Caco-2 (cell line): ENCODE measurements around the gene PPCS. TPM values are rescaled to one million over a fixed set of nuclear protein-coding genes. Genes with fewer than 3 reads are reported as not detected.

Experiments used
- BruUV-seq: library from RNA; stranded (reverse); fragments of 400-500 nt; replicated peaks from 2 replicates; lab custom pipeline; 2021; lab: Mats Ljungman, UMichigan
- CTCF ChIA-PET: fragments of 300-600 bp; sonication (Branson Sonifier 250); formaldehyde crosslinking; loops from one replicate; lab custom pipeline; 2022; ENCODE audit warnings: antibody characterized with exemption; lab: Charles Lee
- POLR2A ChIA-PET: fragments of 300-600 bp; sonication (Branson Sonifier 250); formaldehyde crosslinking; loops from one replicate; lab custom pipeline; 2022; ENCODE audit warnings: antibody characterized with exemption; lab: Charles Lee
- DNase-seq, 2 experiments: peaks; one replicate each; pipeline versions ENCODE4 v3.0.0 to v3.0.0-alpha.2; 2020 to 2022
- H3K27me3 ChIP-seq: replicated peaks from 2 replicates; pipeline ENCODE4 v1.6.0; 2011; ENCODE audit warnings: low read length; ENCODE audit not compliant: control insufficient read depth, insufficient read depth
- H3K36me3 ChIP-seq: 2 replicates; pipeline ENCODE4 v1.5.1; 2011; ENCODE audit warnings: low read length; ENCODE audit not compliant: control insufficient read depth, insufficient read depth
- H3K4me1 ChIP-seq: fragments of 250-450 bp; sonication (Bioruptor Pico); 2 replicates; pipeline ENCODE4 v1.5.1; 2020; ENCODE audit warnings: mild to moderate bottlenecking
- H3K4me3 ChIP-seq: 2 replicates; pipeline ENCODE4 v1.5.1; 2011; ENCODE audit warnings: low read depth, mild to moderate bottlenecking, control low read depth, low read length
- H3K9me3 ChIP-seq: fragments of 250-450 bp; sonication (Bioruptor Pico); 2 replicates; pipeline ENCODE4 v1.5.1; 2020; ENCODE audit warnings: mild to moderate bottlenecking, moderate library complexity
- H3K27ac Mint-ChIP-seq: one replicate; pipeline ENCODE4 v1.8.0; 2022; ENCODE audit warnings: mixed read lengths; ENCODE audit not compliant: unreplicated experiment
- H3K27me3 Mint-ChIP-seq: one replicate; pipeline ENCODE4 v1.8.0; 2022; ENCODE audit warnings: mixed read lengths; ENCODE audit not compliant: insufficient read depth, unreplicated experiment
- H3K36me3 Mint-ChIP-seq: one replicate; pipeline ENCODE4 v1.8.0; 2022; ENCODE audit warnings: mild to moderate bottlenecking, mixed read lengths; ENCODE audit not compliant: insufficient read depth, unreplicated experiment
- H3K4me1 Mint-ChIP-seq: one replicate; pipeline ENCODE4 v1.8.0; 2022; ENCODE audit warnings: low read depth, mixed read lengths; ENCODE audit not compliant: unreplicated experiment
- H3K4me3 Mint-ChIP-seq: one replicate; pipeline ENCODE4 v1.8.0; 2022; ENCODE audit warnings: mild to moderate bottlenecking, moderate library complexity, mixed read lengths; ENCODE audit not compliant: unreplicated experiment
- H3K9me3 Mint-ChIP-seq: one replicate; pipeline ENCODE4 v1.8.0; 2022; ENCODE audit warnings: mixed read lengths; ENCODE audit not compliant: unreplicated experiment
- intact Hi-C: fragments of 100-400 bp; cut with micrococcal nuclease; formaldehyde crosslinking; loops from one replicate; pipeline ENCODE4 v1.10.0; 2022; ENCODE audit not compliant: unreplicated experiment
- total RNA-seq: library from RNA; stranded (reverse); gene quantifications from 2 replicates; pipeline ENCODE4 v1.2.3, GENCODE V29; 2022
- TF ChIP-seq, protein P1 (sequence below), 2 experiments: fragments of 200-600 bp in 1 of 2; IDR thresholded peaks; 1 replicate in 1 of 2; 2 replicates in 1 of 2; pipeline versions ENCODE4 v1.5.1 to v1.8.0; 2011 to 2022; ENCODE audit warnings: antibody characterized with exemption in 1 of 2, control low read depth in 1 of 2, inconsistent platforms in 1 of 2, low read depth in 1 of 2, low read length in 1 of 2, mild to moderate bottlenecking in 1 of 2, moderate library complexity in 1 of 2; ENCODE audit not compliant: insufficient read depth in 1 of 2, severe bottlenecking in 1 of 2, unreplicated experiment in 1 of 2

Gene PPCS
- total RNA-seq, 1 experiment from 2014 or later, result 41.0 TPM

DNA sequence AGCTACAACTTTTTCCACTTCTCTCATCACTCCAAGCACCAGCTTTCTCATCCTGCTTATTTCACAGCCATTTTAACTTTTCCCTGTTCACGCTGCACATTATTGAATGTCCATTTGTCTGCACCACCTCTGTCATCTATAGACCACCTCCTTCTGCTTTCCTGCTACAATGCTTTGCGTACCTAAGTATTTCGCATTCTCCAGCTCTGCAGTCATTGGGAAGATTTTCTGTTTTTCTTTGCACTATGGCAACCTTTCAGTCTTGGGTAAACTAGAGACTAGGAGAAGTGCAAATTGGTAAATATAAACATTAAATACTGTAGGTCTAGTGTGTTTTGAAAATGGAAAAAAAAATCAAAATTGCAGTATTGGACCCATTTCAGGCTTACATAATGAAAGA lies 7.6 kb downstream of the PPCS start:
- H3K4me3 ChIP-seq, result peak overlapping the region; percentile 38
- BruUV-seq, result no TSS peak
- H3K4me1 ChIP-seq, result peaks cover 14% of the 10 kb centered on the region; the same call in 1 of the 2 replicates
- intact Hi-C loops, result loop anchor here (5.0 to 10.0 kb wide), 3 partner anchors 127 to 289 kb away; partner anchors contain the start of gene FOXJ3
- ChIA-PET POLR2A (no interaction called here), CTCF (no interaction called here)
- H3K27me3 Mint-ChIP-seq, result peaks cover 3% of the 10 kb centered on the region
- TF ChIP-seq, protein P1, sequence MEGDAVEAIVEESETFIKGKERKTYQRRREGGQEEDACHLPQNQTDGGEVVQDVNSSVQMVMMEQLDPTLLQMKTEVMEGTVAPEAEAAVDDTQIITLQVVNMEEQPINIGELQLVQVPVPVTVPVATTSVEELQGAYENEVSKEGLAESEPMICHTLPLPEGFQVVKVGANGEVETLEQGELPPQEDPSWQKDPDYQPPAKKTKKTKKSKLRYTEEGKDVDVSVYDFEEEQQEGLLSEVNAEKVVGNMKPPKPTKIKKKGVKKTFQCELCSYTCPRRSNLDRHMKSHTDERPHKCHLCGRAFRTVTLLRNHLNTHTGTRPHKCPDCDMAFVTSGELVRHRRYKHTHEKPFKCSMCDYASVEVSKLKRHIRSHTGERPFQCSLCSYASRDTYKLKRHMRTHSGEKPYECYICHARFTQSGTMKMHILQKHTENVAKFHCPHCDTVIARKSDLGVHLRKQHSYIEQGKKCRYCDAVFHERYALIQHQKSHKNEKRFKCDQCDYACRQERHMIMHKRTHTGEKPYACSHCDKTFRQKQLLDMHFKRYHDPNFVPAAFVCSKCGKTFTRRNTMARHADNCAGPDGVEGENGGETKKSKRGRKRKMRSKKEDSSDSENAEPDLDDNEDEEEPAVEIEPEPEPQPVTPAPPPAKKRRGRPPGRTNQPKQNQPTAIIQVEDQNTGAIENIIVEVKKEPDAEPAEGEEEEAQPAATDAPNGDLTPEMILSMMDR (IDR thresholded peaks at IDR 0.05; ENCODE audit: insufficient read depth in 1 of 2, low read depth in 1 of 2, low read length in 1 of 2, severe bottlenecking in 1 of 2, unreplicated experiment in 1 of 2), result no peak
- no peaks in the 10 kb centered on the region for H3K9me3 Mint-ChIP-seq
- no peaks in the 10 kb centered on the region for H3K27me3 ChIP-seq
- H3K36me3 Mint-ChIP-seq, result peaks cover 6% of the 10 kb centered on the region
- H3K9me3 ChIP-seq, result no peaks in the 10 kb centered on the region
- H3K36me3 ChIP-seq, result no peaks in the 10 kb centered on the region
- no peak for DNase-seq
- peak overlapping the region; percentile 72 for H3K4me3 Mint-ChIP-seq
- peaks cover 21% of the 10 kb centered on the region for H3K4me1 Mint-ChIP-seq
- H3K27ac Mint-ChIP-seq, result peak overlapping the region; percentile 81

DNA sequence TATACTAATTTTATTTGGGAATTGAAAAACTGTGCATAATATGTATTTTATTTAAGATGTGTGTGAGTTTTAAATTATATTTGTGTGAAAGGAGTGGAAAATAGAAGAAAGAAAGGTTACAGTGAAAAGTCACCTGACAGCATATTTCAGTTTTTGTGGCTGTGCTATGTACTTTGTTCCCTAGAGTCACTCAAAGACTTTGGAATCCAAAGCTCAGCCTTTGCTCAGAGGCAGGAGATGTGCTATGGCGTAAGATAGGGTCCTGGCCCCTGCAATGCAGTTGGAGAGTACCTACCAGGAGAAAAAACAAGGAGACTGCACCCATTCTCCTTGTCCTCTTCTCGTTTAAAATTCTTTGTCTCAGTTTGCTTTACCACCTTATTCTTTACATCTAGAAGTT lies 9.7 kb downstream of the PPCS start:
- Histone ChIP-seq H3K36me3 (no peaks in the 10 kb centered on the region), H3K27me3 (no peaks in the 10 kb centered on the region), H3K4me1 (peaks cover 14% of the 10 kb centered on the region; the same call in 1 of the 2 replicates), H3K9me3 (no peaks in the 10 kb centered on the region), H3K4me3 (no peak overlapping the region)
- CTCF ChIA-PET, result no interaction called here
- Mint-ChIP-seq H3K36me3 (no peaks in the 10 kb centered on the region), H3K4me1 (peaks cover 14% of the 10 kb centered on the region), H3K27ac (no peak overlapping the region), H3K9me3 (no peaks in the 10 kb centered on the region), H3K4me3 (no peak overlapping the region), H3K27me3 (peaks cover 8% of the 10 kb centered on the region)
- TF ChIP-seq, protein P1 (IDR thresholded peaks at IDR 0.05; ENCODE audit: insufficient read depth in 1 of 2, low read depth in 1 of 2, low read length in 1 of 2, severe bottlenecking in 1 of 2, unreplicated experiment in 1 of 2), result no peak
- BruUV-seq, result no TSS peak
- intact Hi-C loops, result loop anchor here (10.0 kb wide), 1 partner anchor 291 kb away; no protein-coding TSS in a partner anchor
- POLR2A ChIA-PET, result no interaction called here
- peak; percentile 36 to 38 for DNase-seq

- ChIA-PET POLR2A (no interaction called here), CTCF (no interaction called here)
- no TSS peak for BruUV-seq
- Mint-ChIP-seq H3K27me3 (peaks cover 10% of the 10 kb centered on the region), H3K4me3 (no peak overlapping the region), H3K9me3 (no peaks in the 10 kb centered on the region), H3K36me3 (no peaks in the 10 kb centered on the region), H3K4me1 (no peaks in the 10 kb centered on the region), H3K27ac (no peak overlapping the region)
- intact Hi-C loops, result loop anchor here (10.0 kb wide), 1 partner anchor 295 kb away; no protein-coding TSS in a partner anchor
- Histone ChIP-seq H3K9me3 (no peaks in the 10 kb centered on the region), H3K36me3 (no peaks in the 10 kb centered on the region), H3K4me3 (no peak overlapping the region), H3K27me3 (no peaks in the 10 kb centered on the region), H3K4me1 (peaks cover 8% of the 10 kb centered on the region; the same call in 1 of the 2 replicates)
- DNase-seq, result no peak
- TF ChIP-seq, protein P1 (IDR thresholded peaks at IDR 0.05; ENCODE audit: insufficient read depth in 1 of 2, low read depth in 1 of 2, low read length in 1 of 2, severe bottlenecking in 1 of 2, unreplicated experiment in 1 of 2), result no peak
Measured at GRCh38 chr1:42469727-42470126, 13.4 kb downstream of the PPCS start.
